ENCODE measurements around the gene RNU4-1. TPM values are rescaled to one million over a fixed set of nuclear protein-coding genes. Genes with fewer than 3 reads are reported as not detected.

The RNU4-1 gene
- polyA plus RNA-seq, 1 donor (not counting 4 experiments of a cell fraction or from before 2014, with no cell fraction given) = under 0.01 TPM

DNA sequence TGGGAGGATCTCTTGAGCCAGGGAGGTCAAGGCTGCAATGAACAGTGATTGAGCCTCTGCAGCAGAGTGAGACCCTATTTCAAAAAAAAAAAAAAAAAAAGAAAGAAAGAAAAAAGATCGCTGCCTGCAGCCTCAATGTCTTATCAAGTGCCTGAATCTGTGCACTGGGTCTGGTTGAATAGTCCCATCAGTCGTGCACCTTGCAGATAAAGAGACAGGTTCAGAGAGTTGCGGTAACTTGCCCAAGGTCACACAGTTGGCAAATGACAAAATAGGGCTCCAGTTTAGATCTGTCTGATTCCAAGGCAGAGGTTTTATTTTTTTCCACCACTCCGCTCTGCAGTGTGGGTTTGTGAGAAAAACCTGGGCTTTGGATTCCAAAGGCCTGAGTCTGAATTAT is 35.2 kb upstream of the RNU4-1 start:
- no peak overlapping the region for H3K4me3 ChIP-seq (ENCODE audit: control insufficient read depth in 2 of 3, extremely low read depth in 1 of 3, insufficient read depth in 2 of 3, low read depth in 1 of 3, low read length in 3 of 3)
- DNase-seq (ENCODE audit: low read depth, low spot score) (no peak), FAIRE-seq (no peak)
- no peaks in the 10 kb centered on the region for H3K9me1 ChIP-seq (ENCODE audit: control insufficient read depth, extremely low read depth, insufficient read depth, low read length)
- no peaks in the 10 kb centered on the region for H3K79me2 ChIP-seq (ENCODE audit: control insufficient read depth, insufficient read depth, low read length)
- H3K9ac ChIP-seq (ENCODE audit: control insufficient read depth, extremely low read depth, insufficient read depth, low read length) = no peak overlapping the region
- no peak overlapping the region for H3K4me2 ChIP-seq (ENCODE audit: control insufficient read depth, extremely low read depth, insufficient read depth, low read depth, low read length)
- H3K36me3 ChIP-seq (ENCODE audit: control insufficient read depth in 2 of 2, extremely low read depth in 1 of 2, insufficient read depth in 2 of 2, low read length in 2 of 2) = no peaks in the 10 kb centered on the region
- no peaks in the 10 kb centered on the region for H4K20me1 ChIP-seq (ENCODE audit: control insufficient read depth, extremely low read depth, insufficient read depth, low read length)
- peaks cover 3% of the 10 kb centered on the region for H3K4me1 ChIP-seq (ENCODE audit: control insufficient read depth, extremely low read depth, insufficient read depth, low read length)
- peaks cover 9% of the 10 kb centered on the region for H3K27me3 ChIP-seq (ENCODE audit: control insufficient read depth, extremely low read depth, insufficient read depth, low read length)
- H3K9me3 ChIP-seq (ENCODE audit: control insufficient read depth, low read depth, low read length) = no peaks in the 10 kb centered on the region
- H3K27ac ChIP-seq (ENCODE audit: control insufficient read depth, insufficient read depth, low read length) = no peak overlapping the region
- dilution Hi-C loops (cut with MboI; ENCODE audit: extremely low pct_ligation_motif_present, low sequenced_read_pairs) = no loop called here
- no peak overlapping the region for H2AFZ ChIP-seq (ENCODE audit: control insufficient read depth, low read length)
- TF ChIP-seq, protein P1, sequence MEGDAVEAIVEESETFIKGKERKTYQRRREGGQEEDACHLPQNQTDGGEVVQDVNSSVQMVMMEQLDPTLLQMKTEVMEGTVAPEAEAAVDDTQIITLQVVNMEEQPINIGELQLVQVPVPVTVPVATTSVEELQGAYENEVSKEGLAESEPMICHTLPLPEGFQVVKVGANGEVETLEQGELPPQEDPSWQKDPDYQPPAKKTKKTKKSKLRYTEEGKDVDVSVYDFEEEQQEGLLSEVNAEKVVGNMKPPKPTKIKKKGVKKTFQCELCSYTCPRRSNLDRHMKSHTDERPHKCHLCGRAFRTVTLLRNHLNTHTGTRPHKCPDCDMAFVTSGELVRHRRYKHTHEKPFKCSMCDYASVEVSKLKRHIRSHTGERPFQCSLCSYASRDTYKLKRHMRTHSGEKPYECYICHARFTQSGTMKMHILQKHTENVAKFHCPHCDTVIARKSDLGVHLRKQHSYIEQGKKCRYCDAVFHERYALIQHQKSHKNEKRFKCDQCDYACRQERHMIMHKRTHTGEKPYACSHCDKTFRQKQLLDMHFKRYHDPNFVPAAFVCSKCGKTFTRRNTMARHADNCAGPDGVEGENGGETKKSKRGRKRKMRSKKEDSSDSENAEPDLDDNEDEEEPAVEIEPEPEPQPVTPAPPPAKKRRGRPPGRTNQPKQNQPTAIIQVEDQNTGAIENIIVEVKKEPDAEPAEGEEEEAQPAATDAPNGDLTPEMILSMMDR (optimal IDR thresholded peaks at IDR 0.05 in 1 of 3, IDR thresholded peaks at IDR 0.05 in 1 of 3, conservative IDR thresholded peaks at IDR 0.05 in 1 of 3; ENCODE audit: extremely low read depth in 1 of 3, insufficient read depth in 2 of 3, low read length in 3 of 3) = no peak
- no peak for TF ChIP-seq EZH2 (IDR thresholded peaks at IDR 0.05; ENCODE audit: low read length)

DNA sequence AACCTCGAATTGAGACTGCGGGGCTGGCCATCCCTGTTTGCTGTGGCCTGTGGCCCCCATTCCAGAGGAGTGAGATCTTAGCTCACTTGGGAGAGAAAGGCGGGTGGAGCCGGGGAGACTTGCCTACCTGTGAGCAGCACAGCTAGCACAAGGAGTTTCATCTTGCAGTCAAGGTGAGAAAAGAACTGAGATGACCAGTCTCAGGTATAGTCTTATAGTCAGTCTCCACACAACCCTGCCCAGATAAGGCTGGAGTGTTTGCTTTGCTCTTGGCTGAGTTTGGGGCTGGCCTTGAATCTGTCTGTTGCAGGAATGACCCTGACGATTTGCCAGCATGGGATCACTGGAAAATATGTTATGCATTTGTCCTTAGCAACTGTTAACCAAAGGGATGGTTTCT is 34.6 kb upstream of the RNU4-1 start, which contains the start of gene PLA2G1B:
TSS of gene PLA2G1B (minus strand) at position 187 of the 400 bp plus-strand sequence. CDS start at position 161, 26 bp downstream.
- no peaks in the 10 kb centered on the region for H3K9me3 ChIP-seq (ENCODE audit: control insufficient read depth, low read depth, low read length)
- dilution Hi-C loops (cut with MboI; ENCODE audit: extremely low pct_ligation_motif_present, low sequenced_read_pairs) = no loop called here
- H3K4me3 ChIP-seq (ENCODE audit: control insufficient read depth in 2 of 3, extremely low read depth in 1 of 3, insufficient read depth in 2 of 3, low read depth in 1 of 3, low read length in 3 of 3) = no peak within 1 kb of the TSS
- no peak within 1 kb of the TSS for H2AFZ ChIP-seq (ENCODE audit: control insufficient read depth, low read length)
- no peak for DNase-seq (ENCODE audit: low read depth, low spot score)
- no peak within 1 kb of the TSS for H3K4me2 ChIP-seq (ENCODE audit: control insufficient read depth, extremely low read depth, insufficient read depth, low read depth, low read length)
- H3K27ac ChIP-seq (ENCODE audit: control insufficient read depth, insufficient read depth, low read length) = no peak within 1 kb of the TSS
- peaks cover 9% of the 10 kb centered on the region for H3K27me3 ChIP-seq (ENCODE audit: control insufficient read depth, extremely low read depth, insufficient read depth, low read length)
- H3K36me3 ChIP-seq (ENCODE audit: control insufficient read depth in 2 of 2, extremely low read depth in 1 of 2, insufficient read depth in 2 of 2, low read length in 2 of 2) = no peaks in the 10 kb centered on the region
- peaks cover 3% of the 10 kb centered on the region for H3K4me1 ChIP-seq (ENCODE audit: control insufficient read depth, extremely low read depth, insufficient read depth, low read length)
- H4K20me1 ChIP-seq (ENCODE audit: control insufficient read depth, extremely low read depth, insufficient read depth, low read length) = no peaks in the 10 kb centered on the region
- H3K79me2 ChIP-seq (ENCODE audit: control insufficient read depth, insufficient read depth, low read length) = no peaks in the 10 kb centered on the region
- H3K9me1 ChIP-seq (ENCODE audit: control insufficient read depth, extremely low read depth, insufficient read depth, low read length) = no peaks in the 10 kb centered on the region
- TF ChIP-seq EZH2 (IDR thresholded peaks at IDR 0.05; ENCODE audit: low read length) = no peak
- TF ChIP-seq, protein P1 (optimal IDR thresholded peaks at IDR 0.05 in 1 of 3, IDR thresholded peaks at IDR 0.05 in 1 of 3, conservative IDR thresholded peaks at IDR 0.05 in 1 of 3; ENCODE audit: extremely low read depth in 1 of 3, insufficient read depth in 2 of 3, low read length in 3 of 3) = no peak
- no peak for FAIRE-seq
- H3K9ac ChIP-seq (ENCODE audit: control insufficient read depth, extremely low read depth, insufficient read depth, low read length) = no peak within 1 kb of the TSS

All from keratinocyte (primary cell).